Measurements from ENCODE around the gene ANKMY1. TPM values are rescaled to one million over a fixed set of nuclear protein-coding genes. Genes with fewer than 3 reads are reported as not detected.

ANKMY1 gene
- total and polyA plus RNA-seq, 2 of the 13 experiments (the other 11 are each of a cell fraction or from before 2014, with no cell fraction given): 11.7 to 18.8 TPM

DNA sequence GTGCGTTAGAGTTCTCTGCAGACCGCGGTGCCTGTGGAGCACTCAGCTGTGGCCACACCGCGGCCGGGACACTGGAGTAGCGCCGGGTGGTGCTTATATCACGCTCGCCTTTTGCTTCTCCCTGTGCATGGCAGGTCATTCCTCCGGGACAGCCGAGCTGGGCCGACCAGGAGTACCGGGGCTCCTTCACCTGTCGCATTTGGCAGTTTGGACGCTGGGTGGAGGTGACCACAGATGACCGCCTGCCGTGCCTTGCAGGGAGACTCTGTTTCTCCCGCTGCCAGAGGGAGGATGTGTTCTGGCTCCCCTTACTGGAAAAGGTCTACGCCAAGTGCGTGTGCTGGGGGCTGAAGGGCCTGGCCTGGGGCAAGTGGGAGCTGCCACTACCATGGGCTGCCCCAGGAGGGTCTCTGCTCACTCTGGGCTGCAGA lies 32.9 kb upstream of the ANKMY1 start (continued):
- TF ChIP-seq, protein P1, sequence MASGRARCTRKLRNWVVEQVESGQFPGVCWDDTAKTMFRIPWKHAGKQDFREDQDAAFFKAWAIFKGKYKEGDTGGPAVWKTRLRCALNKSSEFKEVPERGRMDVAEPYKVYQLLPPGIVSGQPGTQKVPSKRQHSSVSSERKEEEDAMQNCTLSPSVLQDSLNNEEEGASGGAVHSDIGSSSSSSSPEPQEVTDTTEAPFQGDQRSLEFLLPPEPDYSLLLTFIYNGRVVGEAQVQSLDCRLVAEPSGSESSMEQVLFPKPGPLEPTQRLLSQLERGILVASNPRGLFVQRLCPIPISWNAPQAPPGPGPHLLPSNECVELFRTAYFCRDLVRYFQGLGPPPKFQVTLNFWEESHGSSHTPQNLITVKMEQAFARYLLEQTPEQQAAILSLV (CRISPR knock-in tag; IDR thresholded peaks at IDR 0.05; ENCODE audit: borderline replicate concordance): no peak
- TF ChIP-seq ZNF720 (CRISPR knock-in tag; IDR thresholded peaks at IDR 0.05) (no peak), CHCHD3 (CRISPR knock-in tag; IDR thresholded peaks at IDR 0.05) (no peak), ZBTB7A (CRISPR knock-in tag; IDR thresholded peaks at IDR 0.05) (no peak)

DNA sequence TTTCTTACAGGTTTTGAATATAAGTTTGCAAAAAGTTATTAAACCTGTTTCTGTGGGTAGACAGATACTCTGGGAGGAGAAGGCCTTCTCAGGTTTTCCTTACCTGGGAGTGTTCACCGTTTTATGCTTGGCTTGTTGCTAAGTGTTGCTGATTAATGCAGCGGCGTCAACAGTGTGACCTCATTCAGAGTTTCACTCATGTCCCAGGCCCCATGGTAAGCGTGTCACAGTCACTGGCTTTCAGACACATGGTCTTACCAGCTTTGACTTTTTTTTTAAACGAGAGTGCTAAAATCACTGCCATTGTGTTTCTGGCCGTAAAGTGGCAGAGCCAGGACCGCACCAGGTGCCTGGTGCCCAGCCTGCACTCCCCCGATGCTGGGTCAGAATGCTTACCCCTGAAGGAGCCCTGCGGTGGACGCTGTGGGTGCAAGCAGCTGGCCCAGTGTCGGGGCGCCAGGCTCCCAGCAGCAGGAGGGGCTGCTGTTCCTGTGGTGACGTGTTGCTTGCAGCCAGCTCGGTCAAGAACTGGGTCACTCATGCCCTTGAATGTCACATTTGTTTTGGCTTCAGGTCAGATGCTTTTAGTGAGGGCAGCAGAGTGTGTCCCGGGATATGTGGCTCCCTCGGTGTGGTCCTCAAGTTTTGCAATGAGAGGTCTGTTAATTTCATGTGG lies 32.2 kb upstream of the ANKMY1 start:
- Histone ChIP-seq H2AFZ (ENCODE audit: low read length) (no peak overlapping the region), H3K4me2 (ENCODE audit: low read depth, low read length) (no peak overlapping the region), H3K79me2 (ENCODE audit: insufficient read depth, low read length) (peaks cover 43% of the 10 kb centered on the region), H3K9ac (ENCODE audit: insufficient read depth, low read depth, low read length) (no peak overlapping the region), H3K27me3 (ENCODE audit: control insufficient read depth in 1 of 2, insufficient read depth in 2 of 2, low read length in 2 of 2) (peaks cover 0 to 4% of the 10 kb centered on the region in 2 experiments; a peak in 1 of 5 replicates), H3K27ac (ENCODE audit: extremely low read length, insufficient read depth, low read length) (no peak overlapping the region), H3K4me3 (replicated peaks in 1 of 3; ENCODE audit: insufficient read depth in 1 of 3, low read depth in 2 of 3, low read length in 3 of 3) (no peak overlapping the region), H4K20me1 (ENCODE audit: insufficient read depth, low read length) (peaks cover 14% of the 10 kb centered on the region; the same call in 1 of the 2 replicates), H3K4me1 (ENCODE audit: insufficient read depth, low read length) (peaks cover 25% of the 10 kb centered on the region), H3K9me3 (ENCODE audit: low read length) (no peaks in the 10 kb centered on the region), H3K36me3 (replicated peaks in 1 of 2; ENCODE audit: control insufficient read depth in 1 of 2, insufficient read depth in 2 of 2, low read length in 2 of 2) (peaks cover 20 to 36% of the 10 kb centered on the region in 2 experiments)
- intact Hi-C loops (cut with micrococcal nuclease; ENCODE audit: unreplicated experiment) (no loop called here), in situ Hi-C loops (cut with HindIII; ENCODE audit: extremely low pct_ligation_motif_present, low pct_unique_long_range_greater_than_20kb) (no loop called here)
- no peak for FAIRE-seq
- ChIA-PET POLR2A (interaction anchor here (5.6 to 6.0 kb wide), 3 partner anchors 15 to 30 kb away, joined by 86 to 149 read pairs (median 147); partner anchors contain the start of genes ANKMY1, DUSP28 and RNPEPL1), CTCF (ENCODE audit: low intra/inter-chr PET ratio, low total read pairs) (no interaction called here)
- DNase-seq (ENCODE audit: low spot score): no peak
- ATAC-seq: no peak
- WGBS (ENCODE audit: low lambda C conversion rate): 89% methylated on average over 15 of the region's 16 CpGs
- no TSS peak for BruUV-seq (replicated peaks)
- TF ChIP-seq SIN3B (IDR thresholded peaks at IDR 0.05; ENCODE audit: low read length) (no peak), TBX3 (IDR thresholded peaks at IDR 0.05; ENCODE audit: borderline replicate concordance) (no peak), NFATC3 (CRISPR knock-in tag; IDR thresholded peaks at IDR 0.05) (no peak), AHR (CRISPR knock-in tag; IDR thresholded peaks at IDR 0.05) (no peak), NAIF1 (CRISPR knock-in tag; IDR thresholded peaks at IDR 0.05; ENCODE audit: borderline replicate concordance) (no peak), ZNF326 (CRISPR knock-in tag; IDR thresholded peaks at IDR 0.05; ENCODE audit: borderline replicate concordance) (no peak), HOXD1 (CRISPR knock-in tag; IDR thresholded peaks at IDR 0.05) (no peak), ZFX (CRISPR knock-in tag; IDR thresholded peaks at IDR 0.05; ENCODE audit: low read depth) (no peak), NFE2L1 (CRISPR knock-in tag; IDR thresholded peaks at IDR 0.05; ENCODE audit: borderline replicate concordance) (no peak), ZNF766 (CRISPR knock-in tag; IDR thresholded peaks at IDR 0.05; ENCODE audit: borderline replicate concordance) (no peak), ZSCAN22 (CRISPR knock-in tag; IDR thresholded peaks at IDR 0.05) (no peak)
- TF ChIP-seq, protein P2, sequence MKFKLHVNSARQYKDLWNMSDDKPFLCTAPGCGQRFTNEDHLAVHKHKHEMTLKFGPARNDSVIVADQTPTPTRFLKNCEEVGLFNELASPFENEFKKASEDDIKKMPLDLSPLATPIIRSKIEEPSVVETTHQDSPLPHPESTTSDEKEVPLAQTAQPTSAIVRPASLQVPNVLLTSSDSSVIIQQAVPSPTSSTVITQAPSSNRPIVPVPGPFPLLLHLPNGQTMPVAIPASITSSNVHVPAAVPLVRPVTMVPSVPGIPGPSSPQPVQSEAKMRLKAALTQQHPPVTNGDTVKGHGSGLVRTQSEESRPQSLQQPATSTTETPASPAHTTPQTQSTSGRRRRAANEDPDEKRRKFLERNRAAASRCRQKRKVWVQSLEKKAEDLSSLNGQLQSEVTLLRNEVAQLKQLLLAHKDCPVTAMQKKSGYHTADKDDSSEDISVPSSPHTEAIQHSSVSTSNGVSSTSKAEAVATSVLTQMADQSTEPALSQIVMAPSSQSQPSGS (CRISPR knock-in tag; IDR thresholded peaks at IDR 0.05): no peak
- TF ChIP-seq, protein P3, sequence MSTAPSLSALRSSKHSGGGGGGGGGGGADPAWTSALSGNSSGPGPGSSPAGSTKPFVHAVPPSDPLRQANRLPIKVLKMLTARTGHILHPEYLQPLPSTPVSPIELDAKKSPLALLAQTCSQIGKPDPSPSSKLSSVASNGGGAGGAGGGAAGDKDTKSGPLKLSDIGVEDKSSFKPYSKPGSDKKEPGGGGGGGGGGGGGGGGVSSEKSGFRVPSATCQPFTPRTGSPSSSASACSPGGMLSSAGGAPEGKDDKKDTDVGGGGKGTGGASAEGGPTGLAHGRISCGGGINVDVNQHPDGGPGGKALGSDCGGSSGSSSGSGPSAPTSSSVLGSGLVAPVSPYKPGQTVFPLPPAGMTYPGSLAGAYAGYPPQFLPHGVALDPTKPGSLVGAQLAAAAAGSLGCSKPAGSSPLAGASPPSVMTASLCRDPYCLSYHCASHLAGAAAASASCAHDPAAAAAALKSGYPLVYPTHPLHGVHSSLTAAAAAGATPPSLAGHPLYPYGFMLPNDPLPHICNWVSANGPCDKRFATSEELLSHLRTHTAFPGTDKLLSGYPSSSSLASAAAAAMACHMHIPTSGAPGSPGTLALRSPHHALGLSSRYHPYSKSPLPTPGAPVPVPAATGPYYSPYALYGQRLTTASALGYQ (CRISPR knock-in tag; IDR thresholded peaks at IDR 0.05): no peak
- TF ChIP-seq, protein P4, sequence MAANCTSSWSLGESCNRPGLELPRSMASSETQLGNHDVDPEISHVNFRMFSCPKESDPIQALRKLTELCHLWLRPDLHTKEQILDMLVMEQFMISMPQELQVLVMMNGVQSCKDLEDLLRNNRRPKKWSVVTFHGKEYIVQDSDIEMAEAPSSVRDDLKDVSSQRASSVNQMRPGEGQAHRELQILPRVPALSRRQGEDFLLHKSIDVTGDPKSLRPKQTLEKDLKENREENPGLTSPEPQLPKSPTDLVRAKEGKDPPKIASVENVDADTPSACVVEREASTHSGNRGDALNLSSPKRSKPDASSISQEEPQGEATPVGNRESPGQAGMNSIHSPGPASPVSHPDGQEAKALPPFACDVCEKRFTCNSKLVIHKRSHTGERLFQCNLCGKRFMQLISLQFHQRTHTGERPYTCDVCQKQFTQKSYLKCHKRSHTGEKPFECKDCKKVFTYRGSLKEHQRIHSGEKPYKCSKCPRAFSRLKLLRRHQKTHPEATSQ (CRISPR knock-in tag; IDR thresholded peaks at IDR 0.05; ENCODE audit: borderline replicate concordance): no peak

Measured in HepG2 (cell line).